ENCODE measurements around the gene ARAP3. TPM values are rescaled to one million over a fixed set of nuclear protein-coding genes. Genes with fewer than 3 reads are reported as not detected.

Gene ARAP3
- polyA plus RNA-seq, 1 donor from 2014 or later, result 1.4 TPM

DNA sequence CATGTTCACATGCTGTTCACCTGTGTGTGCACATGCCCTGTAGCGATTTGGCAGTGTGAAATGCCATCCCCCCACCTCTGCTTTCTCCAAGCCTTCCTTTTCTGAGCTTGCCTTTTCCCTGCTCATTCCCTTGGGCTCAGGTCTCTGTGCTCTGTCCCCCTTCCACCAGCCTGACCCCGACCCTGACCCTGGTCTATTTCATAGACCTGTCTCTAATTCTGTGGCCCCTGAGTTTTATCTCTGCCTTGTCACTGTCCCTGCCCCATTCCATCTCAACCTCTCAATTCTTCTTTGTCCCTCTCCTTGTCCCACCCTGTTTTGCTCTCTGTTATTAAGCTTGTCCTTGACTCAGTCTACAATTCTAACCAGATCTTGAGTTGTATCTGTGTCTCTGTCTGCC, 735 bp downstream of the ARAP3 start:
- Histone ChIP-seq H3K9me3 (ENCODE audit: low read length) (no peaks in the 10 kb centered on the region), H3K4me2 (ENCODE audit: low read length) (no peak overlapping the region), H3F3A (ENCODE audit: insufficient read depth, low read length, poor library complexity, severe bottlenecking) (no peaks in the 10 kb centered on the region), H3K79me2 (replicated peaks; ENCODE audit: insufficient read depth, low read length) (no peaks in the 10 kb centered on the region), H3K9me2 (ENCODE audit: insufficient read depth, low read length) (no peaks in the 10 kb centered on the region), H3K27me3 (ENCODE audit: insufficient read depth, low read depth, low read length) (no peaks in the 10 kb centered on the region), H2AFZ (ENCODE audit: low read depth, low read length) (no peak overlapping the region), H3K27ac (ENCODE audit: low read length) (no peak overlapping the region), H3K36me3 (ENCODE audit: insufficient read depth, low read length) (no peaks in the 10 kb centered on the region), H4K20me1 (ENCODE audit: insufficient read depth) (no peaks in the 10 kb centered on the region), H3K9ac (ENCODE audit: low read length) (no peak overlapping the region), H3K4me3 (ENCODE audit: low read length) (no peak overlapping the region)
- TF ChIP-seq, protein P1, sequence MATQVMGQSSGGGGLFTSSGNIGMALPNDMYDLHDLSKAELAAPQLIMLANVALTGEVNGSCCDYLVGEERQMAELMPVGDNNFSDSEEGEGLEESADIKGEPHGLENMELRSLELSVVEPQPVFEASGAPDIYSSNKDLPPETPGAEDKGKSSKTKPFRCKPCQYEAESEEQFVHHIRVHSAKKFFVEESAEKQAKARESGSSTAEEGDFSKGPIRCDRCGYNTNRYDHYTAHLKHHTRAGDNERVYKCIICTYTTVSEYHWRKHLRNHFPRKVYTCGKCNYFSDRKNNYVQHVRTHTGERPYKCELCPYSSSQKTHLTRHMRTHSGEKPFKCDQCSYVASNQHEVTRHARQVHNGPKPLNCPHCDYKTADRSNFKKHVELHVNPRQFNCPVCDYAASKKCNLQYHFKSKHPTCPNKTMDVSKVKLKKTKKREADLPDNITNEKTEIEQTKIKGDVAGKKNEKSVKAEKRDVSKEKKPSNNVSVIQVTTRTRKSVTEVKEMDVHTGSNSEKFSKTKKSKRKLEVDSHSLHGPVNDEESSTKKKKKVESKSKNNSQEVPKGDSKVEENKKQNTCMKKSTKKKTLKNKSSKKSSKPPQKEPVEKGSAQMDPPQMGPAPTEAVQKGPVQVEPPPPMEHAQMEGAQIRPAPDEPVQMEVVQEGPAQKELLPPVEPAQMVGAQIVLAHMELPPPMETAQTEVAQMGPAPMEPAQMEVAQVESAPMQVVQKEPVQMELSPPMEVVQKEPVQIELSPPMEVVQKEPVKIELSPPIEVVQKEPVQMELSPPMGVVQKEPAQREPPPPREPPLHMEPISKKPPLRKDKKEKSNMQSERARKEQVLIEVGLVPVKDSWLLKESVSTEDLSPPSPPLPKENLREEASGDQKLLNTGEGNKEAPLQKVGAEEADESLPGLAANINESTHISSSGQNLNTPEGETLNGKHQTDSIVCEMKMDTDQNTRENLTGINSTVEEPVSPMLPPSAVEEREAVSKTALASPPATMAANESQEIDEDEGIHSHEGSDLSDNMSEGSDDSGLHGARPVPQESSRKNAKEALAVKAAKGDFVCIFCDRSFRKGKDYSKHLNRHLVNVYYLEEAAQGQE (IDR thresholded peaks at IDR 0.05; ENCODE audit: borderline replicate concordance), result no peak
- no peak for TF ChIP-seq POLR2AphosphoS5 (IDR thresholded peaks at IDR 0.05)
- no peak for TF ChIP-seq RAD21 (conservative IDR thresholded peaks at IDR 0.05)
- TF ChIP-seq MXI1 (conservative IDR thresholded peaks at IDR 0.05; ENCODE audit: poor library complexity, severe bottlenecking), result no peak
- TF ChIP-seq EP300 (conservative IDR thresholded peaks at IDR 0.05; ENCODE audit: poor library complexity, severe bottlenecking), result no peak
- no peak for TF ChIP-seq SMC3 (conservative IDR thresholded peaks at IDR 0.05; ENCODE audit: poor library complexity)
- no peak for TF ChIP-seq TAF1 (IDR thresholded peaks at IDR 0.05; ENCODE audit: low read depth)
- TF ChIP-seq, protein P2, sequence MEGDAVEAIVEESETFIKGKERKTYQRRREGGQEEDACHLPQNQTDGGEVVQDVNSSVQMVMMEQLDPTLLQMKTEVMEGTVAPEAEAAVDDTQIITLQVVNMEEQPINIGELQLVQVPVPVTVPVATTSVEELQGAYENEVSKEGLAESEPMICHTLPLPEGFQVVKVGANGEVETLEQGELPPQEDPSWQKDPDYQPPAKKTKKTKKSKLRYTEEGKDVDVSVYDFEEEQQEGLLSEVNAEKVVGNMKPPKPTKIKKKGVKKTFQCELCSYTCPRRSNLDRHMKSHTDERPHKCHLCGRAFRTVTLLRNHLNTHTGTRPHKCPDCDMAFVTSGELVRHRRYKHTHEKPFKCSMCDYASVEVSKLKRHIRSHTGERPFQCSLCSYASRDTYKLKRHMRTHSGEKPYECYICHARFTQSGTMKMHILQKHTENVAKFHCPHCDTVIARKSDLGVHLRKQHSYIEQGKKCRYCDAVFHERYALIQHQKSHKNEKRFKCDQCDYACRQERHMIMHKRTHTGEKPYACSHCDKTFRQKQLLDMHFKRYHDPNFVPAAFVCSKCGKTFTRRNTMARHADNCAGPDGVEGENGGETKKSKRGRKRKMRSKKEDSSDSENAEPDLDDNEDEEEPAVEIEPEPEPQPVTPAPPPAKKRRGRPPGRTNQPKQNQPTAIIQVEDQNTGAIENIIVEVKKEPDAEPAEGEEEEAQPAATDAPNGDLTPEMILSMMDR (IDR thresholded peaks at IDR 0.05; ENCODE audit: poor library complexity, severe bottlenecking), result no peak
- TF ChIP-seq EZH2 (IDR thresholded peaks at IDR 0.05; ENCODE audit: borderline replicate concordance, insufficient read depth, low read length, poor library complexity, severe bottlenecking), result no peak

DNA sequence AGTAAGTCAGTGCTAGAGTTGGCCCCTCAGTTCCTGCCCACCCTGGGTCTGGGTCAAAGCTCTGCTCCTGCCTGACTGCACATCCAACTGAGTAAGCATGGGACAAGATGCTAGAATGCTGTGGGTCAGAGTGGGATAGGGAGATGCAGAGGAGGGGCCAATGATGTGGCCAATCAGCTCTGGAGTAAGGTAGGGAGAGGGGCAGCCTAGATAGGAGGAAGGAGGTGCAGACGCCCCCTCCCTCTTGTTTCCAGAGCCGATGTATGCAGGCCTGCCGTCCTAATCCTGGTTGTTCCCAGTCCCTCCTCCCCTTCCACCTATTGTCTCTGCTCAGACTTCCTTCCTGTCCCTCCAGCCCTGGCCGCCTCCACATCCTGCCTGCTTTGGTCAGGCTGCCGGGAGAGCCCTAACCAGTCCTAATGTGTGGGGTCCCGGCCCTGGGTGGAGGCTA, 1.3 kb downstream of the ARAP3 start:
- Histone ChIP-seq H3F3A (ENCODE audit: insufficient read depth, low read length, poor library complexity, severe bottlenecking) (no peaks in the 10 kb centered on the region), H4K20me1 (ENCODE audit: insufficient read depth) (no peaks in the 10 kb centered on the region), H3K9me3 (ENCODE audit: low read length) (no peaks in the 10 kb centered on the region), H3K4me2 (ENCODE audit: low read length) (no peak overlapping the region), H3K27ac (ENCODE audit: low read length) (no peak overlapping the region), H3K36me3 (ENCODE audit: insufficient read depth, low read length) (no peaks in the 10 kb centered on the region), H3K9ac (ENCODE audit: low read length) (no peak overlapping the region), H3K79me2 (replicated peaks; ENCODE audit: insufficient read depth, low read length) (no peaks in the 10 kb centered on the region), H3K9me2 (ENCODE audit: insufficient read depth, low read length) (no peaks in the 10 kb centered on the region), H2AFZ (ENCODE audit: low read depth, low read length) (no peak overlapping the region), H3K4me3 (ENCODE audit: low read length) (no peak overlapping the region), H3K27me3 (ENCODE audit: insufficient read depth, low read depth, low read length) (no peaks in the 10 kb centered on the region)
- TF ChIP-seq MXI1 (conservative IDR thresholded peaks at IDR 0.05; ENCODE audit: poor library complexity, severe bottlenecking) (no peak), RAD21 (conservative IDR thresholded peaks at IDR 0.05) (no peak), TAF1 (IDR thresholded peaks at IDR 0.05; ENCODE audit: low read depth) (no peak)

DNA sequence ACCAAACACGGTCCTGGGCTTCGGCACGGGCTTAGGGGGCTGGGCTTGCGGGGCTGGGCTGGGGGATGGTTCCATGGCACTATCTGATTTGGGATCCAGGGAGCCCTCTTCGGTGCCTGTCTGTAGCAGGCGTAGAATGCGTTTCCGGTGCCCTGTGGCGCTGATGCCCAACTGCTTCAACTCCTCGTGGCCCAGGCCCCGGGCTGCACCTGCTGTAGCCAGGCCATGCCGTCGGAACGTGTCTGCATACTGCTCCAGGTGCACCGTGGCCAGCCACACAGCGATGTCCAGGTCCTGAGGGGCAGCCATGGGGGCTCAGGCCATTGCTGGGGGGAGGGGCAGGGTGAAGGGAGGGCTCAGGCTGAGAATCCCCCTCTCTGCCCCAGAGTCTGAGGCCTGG, 1.9 kb downstream of the ARAP3 start:
- Histone ChIP-seq H3K4me2 (ENCODE audit: low read length) (no peak overlapping the region), H3K79me2 (replicated peaks; ENCODE audit: insufficient read depth, low read length) (no peaks in the 10 kb centered on the region), H3K27ac (ENCODE audit: low read length) (no peak overlapping the region), H4K20me1 (ENCODE audit: insufficient read depth) (no peaks in the 10 kb centered on the region), H3K9me2 (ENCODE audit: insufficient read depth, low read length) (no peaks in the 10 kb centered on the region), H3K36me3 (ENCODE audit: insufficient read depth, low read length) (no peaks in the 10 kb centered on the region), H3F3A (ENCODE audit: insufficient read depth, low read length, poor library complexity, severe bottlenecking) (no peaks in the 10 kb centered on the region), H2AFZ (ENCODE audit: low read depth, low read length) (no peak overlapping the region), H3K9ac (ENCODE audit: low read length) (no peak overlapping the region), H3K27me3 (ENCODE audit: insufficient read depth, low read depth, low read length) (no peaks in the 10 kb centered on the region), H3K4me3 (ENCODE audit: low read length) (no peak overlapping the region), H3K9me3 (ENCODE audit: low read length) (no peaks in the 10 kb centered on the region)
- TF ChIP-seq EZH2 (IDR thresholded peaks at IDR 0.05; ENCODE audit: borderline replicate concordance, insufficient read depth, low read length, poor library complexity, severe bottlenecking) (no peak), SMC3 (conservative IDR thresholded peaks at IDR 0.05; ENCODE audit: poor library complexity) (no peak), POLR2AphosphoS5 (IDR thresholded peaks at IDR 0.05) (no peak), RAD21 (conservative IDR thresholded peaks at IDR 0.05) (no peak), MXI1 (conservative IDR thresholded peaks at IDR 0.05; ENCODE audit: poor library complexity, severe bottlenecking) (no peak)
- TF ChIP-seq, protein P1 (IDR thresholded peaks at IDR 0.05; ENCODE audit: borderline replicate concordance), result no peak
